Measurements from ENCODE around the gene LIPG.

LIPG gene

GRCh38 chr18:49562481-49563129 lies 748 bp downstream of the LIPG start:
- no peak overlapping the region for H3K27ac ChIP-seq (ENCODE audit: low read depth, low read length)
- peak overlapping the region; percentile 73 for H3K4me3 ChIP-seq (ENCODE audit: low read depth, low read length)
- H3K4me1 ChIP-seq (ENCODE audit: control insufficient read depth, insufficient read depth, low read length), result peaks cover 13% of the 10 kb centered on the region
- peaks cover 2% of the 10 kb centered on the region; the same call in 1 of the 2 replicates for H3K9me3 ChIP-seq (ENCODE audit: control insufficient read depth, insufficient read depth, low read depth, low read length)
- peaks cover 14% of the 10 kb centered on the region; the same call in 1 of the 2 replicates for H3K36me3 ChIP-seq (ENCODE audit: control insufficient read depth, insufficient read depth, low read length)
- peak overlapping the region; percentile 81 for H3K9ac ChIP-seq (ENCODE audit: low read length)
- peaks cover 42% of the 10 kb centered on the region for H3K27me3 ChIP-seq (ENCODE audit: control insufficient read depth, insufficient read depth, low read length)

DNA sequence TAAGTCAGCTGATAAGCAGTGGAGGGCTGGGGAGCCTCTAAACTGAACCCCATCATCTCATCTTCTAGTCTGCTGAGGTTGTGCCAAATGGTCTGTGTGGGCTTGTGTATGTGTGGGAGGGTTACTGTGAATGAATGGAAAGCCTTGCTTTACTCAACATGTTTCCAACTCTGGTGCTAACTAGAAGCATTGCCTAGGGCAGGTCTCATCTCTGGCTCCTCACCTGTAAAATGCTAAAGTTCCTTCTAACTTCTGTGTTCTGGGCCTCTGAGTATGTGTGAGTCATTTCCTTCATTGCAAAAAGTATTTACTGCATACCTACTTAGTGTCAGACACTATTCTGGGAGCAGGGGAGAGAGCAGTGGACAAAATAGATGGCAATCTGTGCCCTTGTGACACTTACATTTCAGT lies 1.3 kb downstream of the LIPG start:
- Histone ChIP-seq H3K9ac (ENCODE audit: low read length) (peak overlapping the region; percentile 81), H3K4me3 (ENCODE audit: low read depth, low read length) (peak overlapping the region; percentile 73), H3K9me3 (ENCODE audit: control insufficient read depth, insufficient read depth, low read depth, low read length) (peaks cover 2% of the 10 kb centered on the region; the same call in 1 of the 2 replicates), H3K27me3 (ENCODE audit: control insufficient read depth, insufficient read depth, low read length) (peaks cover 42% of the 10 kb centered on the region), H3K36me3 (ENCODE audit: control insufficient read depth, insufficient read depth, low read length) (peaks cover 14% of the 10 kb centered on the region; the same call in 1 of the 2 replicates), H3K27ac (ENCODE audit: low read depth, low read length) (no peak overlapping the region), H3K4me1 (ENCODE audit: control insufficient read depth, insufficient read depth, low read length) (peaks cover 13% of the 10 kb centered on the region)

DNA sequence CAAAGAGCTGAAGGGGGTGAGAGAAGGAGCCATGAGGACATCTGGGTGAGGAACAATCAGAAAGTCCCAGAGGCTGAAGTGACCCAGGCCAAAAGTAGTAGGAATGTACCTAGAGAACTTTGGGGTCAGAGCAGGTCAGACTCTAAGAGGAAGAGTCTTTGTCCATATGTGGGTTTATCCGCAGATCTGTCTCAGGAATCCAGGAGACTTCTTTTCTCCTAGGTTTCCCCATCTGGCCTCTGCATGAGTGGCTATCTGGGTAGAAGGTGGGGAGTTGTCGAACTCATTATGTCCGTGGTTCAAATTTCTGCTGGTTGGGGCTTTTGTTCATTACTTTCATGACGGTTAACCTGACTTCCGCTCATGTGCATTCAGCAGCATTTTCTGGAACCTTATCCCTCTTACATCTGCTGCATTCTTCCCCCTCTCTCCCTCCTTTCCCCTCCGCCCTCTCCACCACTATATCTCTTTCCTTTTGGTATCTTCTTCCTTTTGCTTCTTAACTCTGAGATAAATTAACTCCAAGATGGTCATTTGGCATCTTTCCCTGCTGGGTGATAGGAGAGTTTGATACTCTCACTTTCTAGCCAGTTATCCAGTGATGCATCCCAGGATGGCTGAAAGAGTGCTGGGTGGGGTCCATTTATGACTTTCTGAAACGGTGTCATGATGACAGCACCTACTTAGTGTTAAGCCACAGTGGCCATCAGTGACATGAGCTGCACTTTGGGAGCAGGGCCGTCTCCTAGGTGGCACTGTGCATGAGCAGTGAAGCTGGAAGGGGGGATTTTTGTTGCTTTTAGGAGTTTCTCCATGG lies 2.1 kb downstream of the LIPG start:
- H3K9me3 ChIP-seq (ENCODE audit: control insufficient read depth, insufficient read depth, low read depth, low read length), result 0 out of 2 replicates have a peak, but pooled peaks cover under 1% of the 10 kb centered on the region
- H3K4me3 ChIP-seq (ENCODE audit: low read depth, low read length), result peak overlapping the region; percentile 73; the same call in 1 of the 2 replicates
- peaks cover 42% of the 10 kb centered on the region for H3K27me3 ChIP-seq (ENCODE audit: control insufficient read depth, insufficient read depth, low read length)
- H3K36me3 ChIP-seq (ENCODE audit: control insufficient read depth, insufficient read depth, low read length), result peaks cover 20% of the 10 kb centered on the region; the same call in 1 of the 2 replicates
- H3K9ac ChIP-seq (ENCODE audit: low read length), result peak overlapping the region; percentile 81
- H3K27ac ChIP-seq (ENCODE audit: low read depth, low read length), result no peak overlapping the region
- peaks cover 13% of the 10 kb centered on the region for H3K4me1 ChIP-seq (ENCODE audit: control insufficient read depth, insufficient read depth, low read length)

GRCh38 chr18:49564518-49564834 lies 2.6 kb downstream of the LIPG start:
- Histone ChIP-seq H3K9ac (ENCODE audit: low read length) (no peak overlapping the region), H3K4me1 (ENCODE audit: control insufficient read depth, insufficient read depth, low read length) (peaks cover 13% of the 10 kb centered on the region), H3K9me3 (ENCODE audit: control insufficient read depth, insufficient read depth, low read depth, low read length) (no peaks in the 10 kb centered on the region), H3K4me3 (ENCODE audit: low read depth, low read length) (peak overlapping the region; percentile 73; the same call in 1 of the 2 replicates), H3K27me3 (ENCODE audit: control insufficient read depth, insufficient read depth, low read length) (peaks cover 42% of the 10 kb centered on the region), H3K27ac (ENCODE audit: low read depth, low read length) (no peak overlapping the region), H3K36me3 (ENCODE audit: control insufficient read depth, insufficient read depth, low read length) (peaks cover 25% of the 10 kb centered on the region; the same call in 1 of the 2 replicates)

- Histone ChIP-seq H3K27me3 (ENCODE audit: control insufficient read depth, insufficient read depth, low read length) (peaks cover 38% of the 10 kb centered on the region), H3K9me3 (ENCODE audit: control insufficient read depth, insufficient read depth, low read depth, low read length) (no peaks in the 10 kb centered on the region), H3K4me3 (ENCODE audit: low read depth, low read length) (no peak overlapping the region), H3K27ac (ENCODE audit: low read depth, low read length) (no peak overlapping the region), H3K36me3 (ENCODE audit: control insufficient read depth, insufficient read depth, low read length) (peaks cover 30% of the 10 kb centered on the region; the same call in 1 of the 2 replicates), H3K9ac (ENCODE audit: low read length) (no peak overlapping the region), H3K4me1 (ENCODE audit: control insufficient read depth, insufficient read depth, low read length) (peaks cover 13% of the 10 kb centered on the region)
These were observed 3.2 kb downstream of the LIPG start for GRCh38 chr18:49565101-49565500.

- no peak overlapping the region for H3K27ac ChIP-seq (ENCODE audit: low read depth, low read length)
- H3K9me3 ChIP-seq (ENCODE audit: control insufficient read depth, insufficient read depth, low read depth, low read length), result no peaks in the 10 kb centered on the region
- H3K4me1 ChIP-seq (ENCODE audit: control insufficient read depth, insufficient read depth, low read length), result peaks cover 13% of the 10 kb centered on the region
- H3K27me3 ChIP-seq (ENCODE audit: control insufficient read depth, insufficient read depth, low read length), result peaks cover 33% of the 10 kb centered on the region
- H3K9ac ChIP-seq (ENCODE audit: low read length), result no peak overlapping the region
- H3K36me3 ChIP-seq (ENCODE audit: control insufficient read depth, insufficient read depth, low read length), result peaks cover 33% of the 10 kb centered on the region; the same call in 1 of the 2 replicates
- H3K4me3 ChIP-seq (ENCODE audit: low read depth, low read length), result no peak overlapping the region
These were observed 3.8 kb downstream of the LIPG start for GRCh38 chr18:49565612-49566011.

DNA sequence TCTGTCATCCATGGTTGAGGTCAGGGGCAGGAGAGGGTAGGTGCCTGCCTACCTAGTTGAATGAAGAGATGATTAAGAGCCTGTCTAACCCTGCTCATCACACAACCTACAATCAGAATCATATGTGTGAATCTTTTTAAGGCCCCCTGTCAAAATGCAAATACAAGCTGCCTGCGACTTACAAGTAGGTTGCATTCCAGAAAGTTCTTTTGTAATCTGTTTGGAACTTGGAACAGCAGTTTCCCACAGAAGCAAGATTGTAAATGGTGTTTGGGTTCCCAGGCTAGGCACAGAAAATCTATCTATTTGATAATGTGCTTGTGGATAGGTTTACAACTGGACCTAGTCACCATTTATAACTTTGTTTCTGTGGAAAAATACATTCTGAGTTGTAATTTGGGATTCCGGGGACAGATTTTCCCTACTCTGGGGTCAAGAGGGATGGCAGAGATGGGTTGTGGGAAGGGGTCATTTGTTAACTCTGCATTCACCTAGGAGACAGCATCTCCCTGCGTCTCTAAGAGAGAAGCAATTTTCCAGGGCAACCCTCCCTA lies 4.4 kb downstream of the LIPG start:
- Histone ChIP-seq H3K9ac (ENCODE audit: low read length) (no peak overlapping the region), H3K36me3 (ENCODE audit: control insufficient read depth, insufficient read depth, low read length) (peaks cover 40% of the 10 kb centered on the region; the same call in 1 of the 2 replicates), H3K27me3 (ENCODE audit: control insufficient read depth, insufficient read depth, low read length) (peaks cover 26% of the 10 kb centered on the region), H3K9me3 (ENCODE audit: control insufficient read depth, insufficient read depth, low read depth, low read length) (no peaks in the 10 kb centered on the region), H3K4me1 (ENCODE audit: control insufficient read depth, insufficient read depth, low read length) (peaks cover 13% of the 10 kb centered on the region), H3K27ac (ENCODE audit: low read depth, low read length) (no peak overlapping the region), H3K4me3 (ENCODE audit: low read depth, low read length) (no peak overlapping the region)

GRCh38 chr18:49566985-49567384 lies 5.1 kb downstream of the LIPG start:
- H3K36me3 ChIP-seq (ENCODE audit: control insufficient read depth, insufficient read depth, low read length), result peaks cover 45% of the 10 kb centered on the region; the same call in 1 of the 2 replicates
- H3K9me3 ChIP-seq (ENCODE audit: control insufficient read depth, insufficient read depth, low read depth, low read length), result no peaks in the 10 kb centered on the region
- no peak overlapping the region for H3K27ac ChIP-seq (ENCODE audit: low read depth, low read length)
- H3K4me1 ChIP-seq (ENCODE audit: control insufficient read depth, insufficient read depth, low read length), result peaks cover 13% of the 10 kb centered on the region
- H3K9ac ChIP-seq (ENCODE audit: low read length), result no peak overlapping the region
- H3K4me3 ChIP-seq (ENCODE audit: low read depth, low read length), result no peak overlapping the region
- peaks cover 21% of the 10 kb centered on the region for H3K27me3 ChIP-seq (ENCODE audit: control insufficient read depth, insufficient read depth, low read length)

- no peaks in the 10 kb centered on the region for H3K9me3 ChIP-seq (ENCODE audit: control insufficient read depth, insufficient read depth, low read depth, low read length)
- H3K9ac ChIP-seq (ENCODE audit: low read length), result no peak overlapping the region
- H3K4me1 ChIP-seq (ENCODE audit: control insufficient read depth, insufficient read depth, low read length), result no peaks in the 10 kb centered on the region
- peaks cover 60% of the 10 kb centered on the region; the same call in 1 of the 2 replicates for H3K36me3 ChIP-seq (ENCODE audit: control insufficient read depth, insufficient read depth, low read length)
- no peak overlapping the region for H3K27ac ChIP-seq (ENCODE audit: low read depth, low read length)
- no peaks in the 10 kb centered on the region for H3K27me3 ChIP-seq (ENCODE audit: control insufficient read depth, insufficient read depth, low read length)
- no peak overlapping the region for H3K4me3 ChIP-seq (ENCODE audit: low read depth, low read length)
These were observed 7.9 kb downstream of the LIPG start for GRCh38 chr18:49569724-49570123.

DNA sequence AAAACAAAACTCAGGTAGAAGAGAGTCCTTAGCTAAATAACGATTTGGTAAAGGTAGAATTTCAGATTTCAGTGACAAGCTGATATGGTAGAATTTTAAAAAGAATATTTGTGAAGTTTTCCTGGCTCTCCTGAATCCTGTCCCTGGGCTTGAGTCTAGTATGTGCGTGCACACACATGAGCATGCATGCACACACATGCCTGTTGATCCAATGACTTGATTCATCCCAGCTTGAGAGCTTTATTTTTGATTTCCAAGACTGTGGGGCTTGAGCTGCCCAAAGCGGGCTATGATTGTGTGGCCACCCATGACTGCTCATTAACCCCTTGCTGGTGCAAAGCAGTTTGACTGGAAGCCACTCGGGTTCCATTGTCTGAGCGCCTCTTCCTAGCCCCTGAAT lies 9.0 kb downstream of the LIPG start:
- Histone ChIP-seq H3K4me1 (ENCODE audit: control insufficient read depth, insufficient read depth, low read length) (no peaks in the 10 kb centered on the region), H3K9ac (ENCODE audit: low read length) (no peak overlapping the region), H3K9me3 (ENCODE audit: control insufficient read depth, insufficient read depth, low read depth, low read length) (no peaks in the 10 kb centered on the region), H3K27ac (ENCODE audit: low read depth, low read length) (no peak overlapping the region), H3K27me3 (ENCODE audit: control insufficient read depth, insufficient read depth, low read length) (no peaks in the 10 kb centered on the region), H3K4me3 (ENCODE audit: low read depth, low read length) (no peak overlapping the region), H3K36me3 (ENCODE audit: control insufficient read depth, insufficient read depth, low read length) (peaks cover 69% of the 10 kb centered on the region; the same call in 1 of the 2 replicates)

Measured in HUES6 (cell line).